GF-D8 (cell line): ENCODE measurements around the gene STK16.
"Not testable (repeated sequence)": the region's sequence is repeated elsewhere in the genome, so short reads cannot be mapped to it uniquely, and the experiment has no call there.

ENCODE experiments used
- DNase-seq: peaks from one replicate; lab custom pipeline; 2025; lab: John Stamatoyannopoulos, UW

Gene STK16

GRCh38 chr2:219270055-219270372, 24.7 kb downstream of the STK16 start:
- DNase-seq = no peak

GRCh38 chr2:219271021-219271420, 25.7 kb downstream of the STK16 start:
- no peak for DNase-seq

GRCh38 chr2:219272356-219272755, 27.1 kb downstream of the STK16 start:
- no peak for DNase-seq

GRCh38 chr2:219272995-219273394, 27.7 kb downstream of the STK16 start:
- no peak for DNase-seq

DNA sequence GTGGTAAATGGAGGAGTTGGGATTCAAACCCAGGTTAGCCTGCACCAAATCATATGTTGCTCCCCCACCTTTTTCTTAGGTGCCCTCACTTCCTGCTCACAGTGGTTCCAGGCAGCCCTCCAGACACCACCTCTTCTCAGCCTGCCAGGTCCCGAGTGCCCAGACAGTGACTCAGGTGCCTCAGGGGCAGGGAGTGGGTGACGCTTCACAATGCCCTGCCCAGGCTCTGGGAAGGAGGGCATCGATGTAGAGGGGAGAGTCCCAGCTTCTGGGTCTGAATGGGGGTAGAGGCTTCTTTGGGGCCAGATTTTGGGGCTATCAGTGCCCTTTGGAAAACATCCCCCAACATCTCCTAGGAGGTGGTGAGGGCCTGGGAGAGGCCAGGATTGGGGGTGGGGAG, 28.7 kb downstream of the STK16 start:
- DNase-seq = no peak

DNA sequence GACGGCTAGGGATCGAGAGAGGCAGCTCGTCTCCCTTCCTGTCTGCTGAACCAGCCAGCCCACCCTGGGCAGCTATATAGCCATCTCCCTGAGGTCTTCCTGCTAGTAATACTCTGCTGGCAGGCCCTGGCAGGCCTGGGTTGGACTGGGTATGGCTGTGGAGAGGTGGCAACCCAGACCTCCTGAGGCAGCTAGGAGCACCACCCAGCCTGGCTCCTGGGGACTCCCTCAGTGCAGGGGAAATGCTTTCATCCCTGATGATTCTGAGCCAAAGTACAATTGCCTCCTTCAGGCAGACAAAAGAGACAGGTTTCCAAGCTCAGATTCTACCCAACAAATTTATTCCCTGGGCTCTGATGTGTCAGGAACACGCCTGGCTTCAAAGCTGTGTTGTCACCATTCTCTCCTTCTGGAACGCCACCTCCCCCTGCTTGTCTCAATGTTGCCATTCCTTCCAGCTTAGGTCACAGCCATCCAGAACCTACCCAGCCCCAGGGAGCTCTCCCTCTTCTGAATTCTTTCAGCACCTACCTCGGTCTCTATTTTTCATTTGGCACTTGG, 29.2 kb downstream of the STK16 start:
- DNase-seq = no peak

DNA sequence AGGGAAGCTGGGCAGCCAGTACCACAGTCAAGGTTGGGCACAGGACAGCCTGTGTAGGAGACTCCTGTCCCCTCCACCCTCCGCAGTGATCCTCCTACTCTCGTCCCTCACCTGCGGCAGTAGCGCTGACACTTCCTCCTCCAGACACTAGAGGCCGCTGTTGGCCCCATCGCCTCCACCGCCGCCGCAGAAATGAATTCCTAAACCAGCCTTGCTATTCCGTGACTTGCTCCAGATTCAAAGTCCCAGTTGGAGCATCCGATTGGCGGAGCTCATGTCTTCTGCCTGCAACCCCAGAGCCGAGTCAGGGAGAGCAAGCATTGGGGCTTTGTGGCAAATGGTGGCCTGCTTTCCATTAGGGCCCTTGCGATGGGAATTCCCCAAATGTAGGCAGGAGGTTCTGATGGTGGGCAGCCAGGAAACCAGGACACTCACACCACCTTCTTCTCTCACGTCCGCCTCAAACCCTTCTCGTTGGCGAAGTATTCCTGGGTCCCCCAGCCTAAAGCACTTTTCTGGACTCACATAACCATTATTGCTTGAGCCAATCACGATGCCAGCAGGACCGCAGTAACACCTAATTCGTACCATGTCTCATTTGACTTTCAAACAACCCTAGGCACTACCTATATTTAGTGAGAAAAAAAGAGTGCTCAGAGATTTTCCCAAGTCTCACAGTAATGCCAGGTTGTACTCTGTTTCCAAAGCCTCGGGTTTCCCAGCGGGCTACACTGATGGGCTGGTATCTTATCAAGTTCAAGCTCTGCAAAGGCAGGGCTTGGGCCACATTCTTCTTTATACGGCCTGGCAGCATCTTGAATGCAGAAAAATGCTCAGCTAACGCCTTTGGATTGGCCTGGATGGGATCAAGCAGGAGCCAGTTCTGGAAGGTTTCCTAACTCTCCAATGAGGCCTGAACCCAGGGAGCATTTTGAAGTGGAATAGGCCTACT, 32.7 kb downstream of the STK16 start:
- no peak for DNase-seq

GRCh38 chr2:219278655-219279150, 33.4 kb downstream of the STK16 start:
- no peak for DNase-seq

- peak; percentile 90 for DNase-seq
These were observed 34.1 kb downstream of the STK16 start, which contains the start of gene DNAJB2 for GRCh38 chr2:219279151-219279915. Gene DNAJB2, plus strand, starts transcription at chr2:219279366. Its CDS starts 468 bp downstream, at chr2:219279834.

- DNase-seq = no peak
These were observed 34.7 kb downstream of the STK16 start for GRCh38 chr2:219279916-219280516.

- DNase-seq = no peak
These were observed 35.4 kb downstream of the STK16 start for GRCh38 chr2:219280651-219281050.

GRCh38 chr2:219281588-219281987, 36.3 kb downstream of the STK16 start:
- DNase-seq = no peak

DNA sequence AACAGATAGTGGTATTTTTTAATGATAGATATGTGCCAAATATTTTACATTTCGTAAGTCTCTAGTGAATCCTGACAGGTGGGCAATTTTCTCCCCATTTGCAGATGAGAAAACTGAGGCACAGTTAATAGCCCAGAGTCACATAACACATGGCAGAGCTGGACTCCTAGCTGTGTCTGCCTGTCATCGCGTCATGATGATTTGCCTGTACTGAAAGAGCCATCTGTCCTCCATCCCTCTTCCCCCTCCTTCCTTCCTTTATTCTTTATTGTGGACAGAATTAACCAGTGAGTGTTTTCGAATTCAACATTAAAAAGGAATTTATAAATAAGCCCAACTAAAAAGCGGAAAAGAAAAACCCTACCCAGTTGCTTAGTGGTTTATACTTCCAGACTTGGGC, 37.1 kb downstream of the STK16 start:
- no peak for DNase-seq

DNA sequence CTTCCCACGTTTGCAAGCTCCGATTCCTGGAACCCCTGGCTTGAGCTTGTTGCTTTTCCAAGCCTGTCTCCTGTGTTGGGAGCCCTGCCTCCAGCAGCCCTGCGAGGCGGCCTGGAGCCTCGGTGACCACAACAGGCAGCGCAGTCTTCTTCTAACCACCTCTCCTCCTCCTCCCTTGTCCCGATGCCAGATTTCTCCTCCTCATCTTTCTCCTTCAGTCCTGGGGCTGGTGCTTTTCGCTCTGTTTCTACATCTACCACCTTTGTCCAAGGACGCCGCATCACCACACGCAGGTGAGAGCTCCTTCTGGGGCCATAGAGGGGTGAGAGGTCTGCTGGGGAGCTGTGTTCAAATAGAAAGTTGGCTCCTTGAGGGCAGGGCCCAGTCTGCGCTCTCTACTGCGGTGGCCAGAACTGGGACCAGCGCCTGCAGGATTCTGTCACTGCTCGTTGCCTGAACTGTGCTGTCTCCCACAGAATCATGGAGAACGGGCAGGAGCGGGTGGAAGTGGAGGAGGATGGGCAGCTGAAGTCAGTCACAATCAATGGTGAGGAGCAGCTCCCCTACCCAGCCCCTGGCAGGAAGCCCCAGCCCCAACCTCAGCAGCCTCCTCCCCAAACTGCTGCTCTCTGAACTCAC, 37.8 kb downstream of the STK16 start:
- DNase-seq = no peak

- DNase-seq = no peak
These were observed 39.5 kb downstream of the STK16 start for GRCh38 chr2:219284501-219285372.

DNA sequence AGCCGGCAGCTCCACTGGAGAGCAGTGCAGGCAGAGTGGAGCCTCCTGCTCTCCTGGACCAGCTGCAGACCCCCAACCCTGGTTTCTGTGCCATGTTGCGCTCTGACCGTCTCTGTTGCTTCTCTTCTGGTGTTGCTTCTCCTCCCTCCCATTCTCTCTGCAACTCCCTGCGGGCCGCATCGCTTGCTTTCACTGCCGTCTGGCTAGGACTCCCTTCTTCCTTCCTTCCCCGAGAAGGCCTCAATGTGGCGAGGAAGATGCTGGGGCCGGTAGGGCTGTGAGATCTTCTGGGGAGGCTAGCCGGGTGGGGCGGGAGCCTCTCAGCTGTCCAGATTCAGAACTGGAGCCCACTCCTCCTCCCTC, 40.1 kb downstream of the STK16 start:
- DNase-seq = no peak

DNA sequence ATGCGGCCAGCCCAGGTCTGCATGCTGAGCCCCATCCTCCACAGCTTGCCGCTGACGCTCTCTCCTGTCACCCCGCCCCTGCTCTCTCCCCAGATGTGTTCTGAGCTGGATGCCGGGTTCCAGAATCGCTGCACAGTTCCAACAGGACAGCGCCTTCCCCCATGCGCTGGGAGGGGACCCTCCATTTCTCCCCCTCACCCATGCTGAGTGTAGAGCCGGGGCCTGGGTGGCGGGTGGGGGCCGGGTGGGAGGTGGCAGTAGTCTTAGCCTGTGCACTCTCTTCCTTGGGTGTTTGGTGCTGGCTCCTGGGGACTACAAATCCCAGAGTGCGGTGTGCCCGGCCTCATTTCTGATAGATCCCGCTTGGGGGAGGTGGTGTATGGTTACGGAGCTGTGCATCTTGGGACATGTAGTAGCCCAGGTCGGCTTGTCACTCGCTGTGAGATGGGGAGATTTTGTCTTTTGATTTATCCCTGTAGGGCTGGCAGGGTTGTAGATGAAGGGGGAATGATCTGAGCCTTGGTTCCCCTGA, 40.7 kb downstream of the STK16 start:
- no peak for DNase-seq

DNA sequence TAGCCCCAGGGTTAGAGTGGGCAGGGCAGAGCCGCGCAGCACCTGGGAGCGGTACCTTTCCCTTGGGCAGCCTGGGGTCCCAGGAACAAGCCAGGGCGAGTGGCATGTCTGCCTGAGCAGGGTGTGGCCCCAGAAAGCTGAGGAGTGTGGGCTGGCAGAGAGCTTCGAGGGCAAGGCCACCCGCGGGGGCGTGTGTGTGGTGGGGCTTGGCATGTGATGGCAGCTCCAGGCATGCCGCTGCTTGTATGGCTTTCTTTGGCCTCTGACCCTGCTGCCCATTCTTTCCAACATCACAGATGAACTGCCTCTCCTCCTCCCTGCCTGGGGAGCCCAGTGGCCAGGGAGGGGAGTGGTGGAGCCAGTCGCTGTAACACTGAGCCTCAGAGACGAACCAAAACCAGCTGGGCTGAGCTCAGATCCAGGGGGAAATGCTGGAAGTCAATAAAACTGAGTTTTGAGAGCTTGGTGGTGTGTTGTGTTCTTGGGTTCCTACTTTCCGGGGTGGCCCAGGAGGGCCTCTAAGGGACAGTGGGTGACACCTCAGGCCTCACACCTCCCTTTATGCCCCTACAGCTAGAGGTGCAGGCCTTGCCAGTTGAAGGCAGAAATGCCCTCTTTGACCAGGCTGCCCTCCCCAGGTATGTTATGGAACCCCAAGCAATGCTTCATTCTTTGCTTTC, 41.3 kb downstream of the STK16 start:
- DNase-seq = no peak

GRCh38 chr2:219287116-219287440, 41.8 kb downstream of the STK16 start:
- not testable (repeated sequence) for DNase-seq
